Left kidney (tissue), 2 donors: ENCODE results near the gene DLGAP1. TPM values are rescaled to one million over a fixed set of nuclear protein-coding genes. Genes with fewer than 3 reads are reported as not detected.
"Not testable (repeated sequence)": the region's sequence is repeated elsewhere in the genome, so short reads cannot be mapped to it uniquely, and the experiment has no call there.

Experiments
- DNase-seq: peaks from one replicate; pipeline ENCODE4 v3.0.0-alpha.2; 2013
- polyA plus RNA-seq: library from polyadenylated mRNA; unstranded; fragments of 120-200 nt; gene quantifications from one replicate; pipeline ENCODE4 v1.2.1, GENCODE V29; 2013; ENCODE audit not compliant: insufficient read length

DLGAP1 gene
- polyA plus RNA-seq, 1 donor: 6.2 TPM

GRCh38 chr18:3583873-3584247 is 871.2 kb downstream of the DLGAP1 start:
- DNase-seq: no peak

- not testable (repeated sequence) for DNase-seq
Measured at GRCh38 chr18:3583106-3583872, 871.8 kb downstream of the DLGAP1 start.

DNA sequence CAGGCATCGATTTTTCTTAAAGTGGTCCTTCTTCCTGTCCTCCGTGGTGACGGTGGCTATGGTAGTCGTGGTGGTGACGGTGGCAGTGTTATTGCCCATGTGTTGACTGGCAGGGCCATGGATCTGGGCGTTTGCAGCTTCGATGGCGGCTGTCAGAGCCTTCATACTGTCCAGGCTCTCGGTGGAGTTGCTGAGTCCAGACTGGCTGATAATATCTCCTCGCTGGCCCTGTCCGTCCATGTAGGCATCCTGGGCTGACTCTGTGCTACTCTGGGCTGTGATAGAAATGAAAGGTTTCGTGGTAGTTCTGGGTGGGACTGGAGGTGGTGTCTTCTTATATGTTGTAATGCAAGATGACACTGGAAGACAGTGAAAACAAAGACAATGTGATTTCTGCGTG is 873.2 kb downstream of the DLGAP1 start:
- no peak for DNase-seq

DNA sequence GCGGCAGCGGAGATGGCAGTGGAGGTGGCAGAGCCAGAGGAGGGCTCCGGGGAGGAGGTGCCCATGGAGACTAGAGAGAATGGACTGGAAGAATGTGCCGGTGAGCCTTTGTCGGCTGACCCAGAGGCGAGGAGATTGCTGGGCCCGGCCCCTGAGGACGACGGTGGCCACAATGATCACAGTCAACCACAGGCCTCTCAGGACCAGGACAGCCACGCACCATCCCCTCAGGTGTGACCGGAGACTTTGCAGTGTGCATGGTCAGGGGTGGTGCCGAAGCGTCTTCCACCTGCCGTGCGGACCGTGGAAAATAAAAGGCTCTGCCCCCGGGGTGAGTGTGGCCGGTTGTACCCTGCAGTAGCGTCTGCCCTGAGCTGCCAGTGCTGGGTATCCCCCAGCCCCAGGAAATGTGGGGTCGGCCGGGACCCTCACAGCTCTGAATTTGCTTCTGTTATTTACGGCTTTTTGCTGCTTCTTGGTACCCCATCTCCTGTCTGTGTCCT is 874.5 kb downstream of the DLGAP1 start:
- DNase-seq: not testable (repeated sequence)

DNA sequence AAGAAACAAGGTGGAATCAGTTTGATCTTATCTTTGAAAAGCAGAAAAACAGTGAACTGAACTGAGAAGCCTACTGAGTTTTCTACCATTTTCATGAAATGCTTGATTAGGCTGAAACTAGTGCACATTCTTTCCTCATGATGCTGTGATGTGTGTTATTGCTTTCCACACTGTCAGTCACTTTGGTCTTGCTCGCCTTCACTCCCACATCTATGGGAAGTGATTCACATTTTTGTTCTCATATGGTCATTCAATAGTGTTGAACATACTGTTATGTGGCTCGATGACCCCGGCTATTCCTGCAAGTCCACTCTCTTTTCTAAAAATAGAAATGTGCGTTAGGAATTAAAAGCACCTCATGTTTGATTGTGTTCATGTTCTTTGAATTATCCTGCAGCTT is 875.4 kb downstream of the DLGAP1 start:
- no peak for DNase-seq

DNA sequence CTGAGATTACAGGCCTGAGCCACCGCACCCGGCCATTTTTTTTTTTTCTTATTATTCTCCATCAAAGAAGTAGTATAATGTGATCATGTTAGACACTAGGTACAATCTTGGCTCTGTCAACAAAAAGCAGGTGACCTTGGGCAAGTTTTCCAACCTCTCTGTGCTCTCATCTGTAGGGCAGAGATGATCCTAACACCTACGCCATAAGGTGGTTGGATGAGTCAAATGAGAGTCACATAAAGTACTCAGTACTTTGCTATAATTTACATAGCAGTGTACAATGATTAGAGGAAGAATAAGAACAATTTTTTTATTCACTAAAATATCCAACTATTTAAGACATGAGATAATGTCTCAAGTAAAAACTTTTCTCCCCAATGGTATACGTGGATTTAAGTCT is 876.5 kb downstream of the DLGAP1 start:
- DNase-seq: no peak

- DNase-seq: no peak
Measured at GRCh38 chr18:3577281-3577855, 877.7 kb downstream of the DLGAP1 start.

DNA sequence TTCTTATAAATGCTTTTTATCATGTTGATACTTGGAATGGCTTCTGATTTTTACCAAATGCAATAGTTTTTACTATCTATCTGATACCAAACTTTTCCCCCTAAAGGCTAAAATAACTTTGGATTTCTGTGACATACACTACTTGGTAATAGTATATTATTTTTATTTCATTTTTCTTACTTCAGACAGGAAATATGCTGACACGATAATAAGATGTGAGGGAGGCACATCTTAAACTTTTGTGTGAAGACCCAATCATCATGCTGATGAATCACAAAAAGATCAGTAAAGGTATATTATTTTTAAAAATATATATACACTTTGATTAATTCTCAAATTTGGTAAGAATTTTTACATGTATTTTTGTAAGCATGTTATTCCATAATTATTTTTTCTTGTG is 882.3 kb downstream of the DLGAP1 start:
- no peak for DNase-seq

DNA sequence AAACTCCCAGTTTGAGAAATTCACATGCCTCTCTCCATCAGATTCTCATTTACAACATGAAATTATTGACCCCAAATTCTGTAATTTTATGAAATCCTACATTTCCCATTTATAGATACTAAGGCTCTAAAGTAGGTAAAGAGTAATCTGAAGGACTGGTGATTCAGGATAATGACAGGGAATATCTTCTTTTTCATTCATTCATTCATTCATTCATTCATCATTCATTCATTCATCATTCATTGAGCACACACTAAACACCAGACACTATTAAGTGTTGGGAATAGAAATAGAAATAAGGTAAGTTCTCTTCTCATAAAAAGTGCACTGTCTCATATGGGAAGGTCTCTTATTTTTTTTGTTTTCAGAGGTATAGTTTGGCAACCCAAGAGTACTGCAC is 888.3 kb downstream of the DLGAP1 start:
- DNase-seq: no peak

DNA sequence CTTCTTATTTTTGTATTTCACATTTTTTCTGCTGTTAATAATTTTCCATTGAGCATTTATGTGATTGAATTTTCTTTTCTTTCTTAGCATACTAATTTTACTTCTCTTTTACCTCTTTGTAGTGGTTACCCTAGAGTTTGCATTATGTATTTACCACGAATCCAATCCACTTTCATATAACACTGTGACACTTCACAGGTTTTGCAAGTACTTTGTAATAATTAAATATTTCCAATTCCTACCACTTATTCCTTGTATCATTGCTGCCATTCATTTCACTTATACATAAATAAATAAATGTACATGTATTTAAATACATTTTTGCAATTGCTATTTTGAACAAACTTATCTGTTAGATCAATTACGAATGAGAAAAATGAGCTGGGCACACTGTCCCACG is 894.4 kb downstream of the DLGAP1 start:
- DNase-seq: no peak

GRCh38 chr18:3554811-3555427 is 900.2 kb downstream of the DLGAP1 start:
- no peak for DNase-seq

DNA sequence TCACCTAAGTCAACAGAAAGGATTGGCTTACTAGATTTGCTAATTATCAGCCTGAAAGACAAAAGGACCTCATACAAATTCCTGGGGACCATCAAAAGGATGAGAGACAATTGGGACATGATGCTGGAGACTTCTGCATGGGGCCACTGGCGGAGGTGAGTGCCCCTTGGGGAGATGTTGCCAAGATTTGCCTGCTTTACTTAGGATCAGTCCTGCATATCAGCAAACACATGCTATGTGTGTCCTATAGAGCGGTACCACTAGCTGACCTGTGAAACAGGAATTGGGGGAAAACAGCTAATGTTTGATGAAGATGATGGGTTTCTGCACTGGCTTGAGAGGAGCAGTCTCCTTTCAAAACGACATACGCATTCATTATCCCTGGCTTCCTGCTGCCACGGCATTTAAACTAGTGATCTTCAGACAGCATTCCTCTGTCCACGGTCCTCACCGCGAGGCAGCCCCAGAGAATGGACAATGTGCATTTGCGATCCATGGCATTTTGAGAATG is 901.0 kb downstream of the DLGAP1 start:
- no peak for DNase-seq

GRCh38 chr18:3552305-3552704 is 902.8 kb downstream of the DLGAP1 start:
- no peak for DNase-seq

GRCh38 chr18:3547891-3548615 is 907.1 kb downstream of the DLGAP1 start:
- DNase-seq: no peak

GRCh38 chr18:3546106-3546505 is 909.0 kb downstream of the DLGAP1 start:
- DNase-seq: no peak

GRCh38 chr18:3544537-3544936 is 910.6 kb downstream of the DLGAP1 start:
- DNase-seq: no peak

GRCh38 chr18:3541549-3542386 is 913.3 kb downstream of the DLGAP1 start:
- DNase-seq: no peak

- no peak for DNase-seq
Measured at GRCh38 chr18:3540805-3541548, 914.1 kb downstream of the DLGAP1 start.

DNA sequence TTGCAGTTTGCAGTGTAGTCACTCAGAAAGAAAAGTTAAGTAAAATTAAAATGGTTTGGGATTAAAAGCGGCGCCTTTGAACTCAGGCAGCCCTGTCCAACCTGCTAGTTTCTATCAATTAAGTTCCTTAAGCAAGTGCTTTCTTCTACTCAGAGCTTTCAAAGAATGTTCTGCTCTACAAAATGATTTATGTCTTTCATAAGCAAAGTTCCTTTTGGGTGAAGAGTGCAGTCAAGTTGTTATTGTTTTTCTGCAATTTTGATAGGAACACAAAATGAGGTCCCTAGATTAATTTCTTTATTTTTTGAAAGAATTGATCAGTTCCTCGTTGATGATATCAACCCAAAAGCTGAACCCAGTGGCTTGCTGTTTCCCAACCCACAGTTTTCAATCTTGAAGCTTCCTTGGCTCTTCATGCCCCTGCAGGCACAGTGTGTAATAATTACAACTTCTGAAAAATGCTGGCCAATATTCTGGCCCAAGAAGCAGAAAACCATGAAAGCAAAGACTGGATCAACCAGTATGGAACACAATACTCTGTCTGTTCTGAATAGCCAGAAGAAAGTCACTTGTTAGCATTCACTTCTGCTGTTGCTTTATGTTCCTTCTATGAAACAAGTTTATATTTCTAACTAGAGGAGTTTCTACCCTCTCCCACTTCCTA is 916.0 kb downstream of the DLGAP1 start:
- no peak for DNase-seq

DNA sequence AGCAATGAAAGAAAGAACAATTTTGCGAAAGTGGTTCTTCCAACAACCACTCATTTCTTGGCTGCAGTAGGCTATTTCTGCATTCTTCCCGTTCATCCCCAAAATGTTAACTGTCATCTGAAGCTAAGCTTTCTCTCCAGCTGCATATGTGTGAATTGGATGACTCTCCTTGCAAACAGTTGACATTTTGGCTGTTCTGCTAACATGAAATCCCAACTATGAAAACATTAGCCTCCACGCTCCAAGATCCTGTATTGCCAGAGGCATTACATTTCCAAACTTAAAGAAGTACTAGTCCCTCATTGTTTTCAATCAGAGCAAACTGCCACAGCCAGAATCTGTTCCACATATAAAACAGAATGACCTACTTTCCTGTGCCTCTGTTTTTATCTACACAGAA is 916.7 kb downstream of the DLGAP1 start:
- no peak for DNase-seq
